WERI-Rb-1 (cell line): ENCODE results near the gene IL22.

Source experiments
- DNase-seq: peaks from one replicate; pipeline ENCODE4 v3.0.0-alpha.2; 2020
- H3K27ac ChIP-seq: fragments of 250-450 bp; sonication (Bioruptor Pico); 2 replicates; pipeline ENCODE4 v1.5.1; 2020; ENCODE audit warnings: mild to moderate bottlenecking, moderate library complexity
- H3K27me3 ChIP-seq: fragments of 250-450 bp; sonication (Bioruptor Pico); 2 replicates; pipeline ENCODE4 v1.5.1; 2021; ENCODE audit warnings: mild to moderate bottlenecking, low read depth, moderate library complexity; ENCODE audit not compliant: insufficient read depth, severe bottlenecking
- H3K36me3 ChIP-seq: fragments of 250-450 bp; sonication (Bioruptor Pico); 2 replicates; pipeline ENCODE4 v1.5.1; 2020; ENCODE audit warnings: mild to moderate bottlenecking, moderate library complexity
- H3K4me3 ChIP-seq: 2 replicates; pipeline ENCODE4 v1.5.1; 2011; ENCODE audit warnings: low read depth, mild to moderate bottlenecking, control low read depth, low read length
- H3K9me3 ChIP-seq: fragments of 250-450 bp; sonication (Bioruptor Pico); 2 replicates; pipeline ENCODE4 v1.5.1; 2021; ENCODE audit warnings: mild to moderate bottlenecking, moderate library complexity; ENCODE audit not compliant: severe bottlenecking
- TF ChIP-seq, protein P1 (sequence below): IDR thresholded peaks from 2 replicates; pipeline ENCODE4 v1.5.1; 2011; ENCODE audit warnings: low read depth, mild to moderate bottlenecking, control low read depth, inconsistent platforms, low read length

Gene IL22

GRCh38 chr12:68250454-68250853, 3.0 kb downstream of the IL22 start:
- no peak overlapping the region for H3K4me3 ChIP-seq
- no peaks in the 10 kb centered on the region for H3K36me3 ChIP-seq
- H3K27me3 ChIP-seq = no peaks in the 10 kb centered on the region
- no peak overlapping the region for H3K27ac ChIP-seq
- DNase-seq = no peak
- TF ChIP-seq, protein P1, sequence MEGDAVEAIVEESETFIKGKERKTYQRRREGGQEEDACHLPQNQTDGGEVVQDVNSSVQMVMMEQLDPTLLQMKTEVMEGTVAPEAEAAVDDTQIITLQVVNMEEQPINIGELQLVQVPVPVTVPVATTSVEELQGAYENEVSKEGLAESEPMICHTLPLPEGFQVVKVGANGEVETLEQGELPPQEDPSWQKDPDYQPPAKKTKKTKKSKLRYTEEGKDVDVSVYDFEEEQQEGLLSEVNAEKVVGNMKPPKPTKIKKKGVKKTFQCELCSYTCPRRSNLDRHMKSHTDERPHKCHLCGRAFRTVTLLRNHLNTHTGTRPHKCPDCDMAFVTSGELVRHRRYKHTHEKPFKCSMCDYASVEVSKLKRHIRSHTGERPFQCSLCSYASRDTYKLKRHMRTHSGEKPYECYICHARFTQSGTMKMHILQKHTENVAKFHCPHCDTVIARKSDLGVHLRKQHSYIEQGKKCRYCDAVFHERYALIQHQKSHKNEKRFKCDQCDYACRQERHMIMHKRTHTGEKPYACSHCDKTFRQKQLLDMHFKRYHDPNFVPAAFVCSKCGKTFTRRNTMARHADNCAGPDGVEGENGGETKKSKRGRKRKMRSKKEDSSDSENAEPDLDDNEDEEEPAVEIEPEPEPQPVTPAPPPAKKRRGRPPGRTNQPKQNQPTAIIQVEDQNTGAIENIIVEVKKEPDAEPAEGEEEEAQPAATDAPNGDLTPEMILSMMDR = no peak
- H3K9me3 ChIP-seq = no peaks in the 10 kb centered on the region

GRCh38 chr12:68247785-68248184, 5.6 kb downstream of the IL22 start:
- Histone ChIP-seq H3K36me3 (no peaks in the 10 kb centered on the region), H3K9me3 (no peaks in the 10 kb centered on the region), H3K4me3 (no peak overlapping the region), H3K27me3 (no peaks in the 10 kb centered on the region), H3K27ac (no peak overlapping the region)
- TF ChIP-seq, protein P1 = no peak
- DNase-seq = no peak

DNA sequence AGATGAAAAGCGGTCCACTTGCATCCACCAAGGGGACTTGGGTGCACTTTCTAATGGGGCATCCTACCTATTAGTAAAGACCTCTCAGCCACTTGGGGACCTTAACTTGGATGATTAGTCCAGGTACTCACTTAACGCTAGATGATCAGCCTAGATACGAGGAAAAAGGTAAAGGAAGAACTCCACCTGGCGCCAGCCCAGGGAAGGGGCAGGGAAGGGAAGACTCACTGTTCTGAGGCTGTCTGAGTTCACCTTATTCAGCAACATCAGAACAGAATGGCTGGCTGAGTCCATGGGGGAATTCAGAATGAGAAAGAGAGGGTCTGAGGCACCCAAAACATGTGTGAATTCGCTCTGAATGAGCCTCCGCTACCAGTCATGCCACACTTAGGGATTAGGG, 7.1 kb downstream of the IL22 start:
- Histone ChIP-seq H3K36me3 (no peaks in the 10 kb centered on the region), H3K9me3 (no peaks in the 10 kb centered on the region), H3K4me3 (peak overlapping the region; percentile 40; the same call in 1 of the 2 replicates), H3K27me3 (no peaks in the 10 kb centered on the region), H3K27ac (peak overlapping the region; percentile 85)
- TF ChIP-seq, protein P1 = no peak
- no peak for DNase-seq

DNA sequence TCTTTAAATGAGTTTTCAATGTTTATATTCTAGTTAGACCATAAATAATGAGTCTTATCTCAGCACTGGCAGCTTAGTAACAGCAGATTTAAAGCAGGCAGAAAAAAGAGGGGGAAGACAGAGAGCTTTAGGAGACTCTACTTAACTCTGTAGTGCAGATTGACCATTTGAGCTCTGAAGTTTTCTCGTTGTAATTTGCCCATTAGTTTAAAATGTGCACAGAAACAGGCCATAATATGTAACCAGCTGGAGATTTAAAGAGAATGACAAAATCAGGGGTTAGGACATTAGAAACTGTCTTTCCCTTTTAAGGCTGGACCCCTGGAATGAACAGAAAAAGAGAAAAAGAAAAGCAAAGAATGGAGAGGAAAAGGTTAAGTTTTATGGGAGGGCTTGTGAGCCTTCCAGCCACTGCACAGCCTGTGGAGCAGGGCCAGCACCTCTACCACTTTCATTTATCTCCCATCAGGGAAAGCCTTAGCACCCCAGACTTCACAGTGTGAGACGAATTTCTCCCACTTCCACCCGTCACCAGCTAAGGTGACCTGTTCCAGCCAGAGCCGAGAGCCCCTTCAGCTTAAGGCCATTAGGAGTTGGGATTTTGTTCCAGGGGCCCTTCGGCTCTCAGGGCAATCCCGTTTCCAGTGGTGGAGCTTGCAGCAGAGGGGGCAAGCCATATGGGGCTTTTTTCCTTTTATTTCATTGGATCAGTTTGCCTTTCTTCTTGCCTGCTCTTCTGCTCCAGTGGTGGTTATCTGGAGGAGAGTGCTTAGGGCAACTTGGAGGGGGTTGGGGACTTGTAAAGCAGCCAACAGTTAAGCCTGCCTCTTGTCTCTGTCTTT, 8.0 kb downstream of the IL22 start:
- no peaks in the 10 kb centered on the region for H3K36me3 ChIP-seq
- peak overlapping the region; percentile 85 for H3K27ac ChIP-seq
- TF ChIP-seq, protein P1 = no peak
- H3K27me3 ChIP-seq = no peaks in the 10 kb centered on the region
- DNase-seq = peak; percentile 65
- peak overlapping the region; percentile 40 for H3K4me3 ChIP-seq
- no peaks in the 10 kb centered on the region for H3K9me3 ChIP-seq

DNA sequence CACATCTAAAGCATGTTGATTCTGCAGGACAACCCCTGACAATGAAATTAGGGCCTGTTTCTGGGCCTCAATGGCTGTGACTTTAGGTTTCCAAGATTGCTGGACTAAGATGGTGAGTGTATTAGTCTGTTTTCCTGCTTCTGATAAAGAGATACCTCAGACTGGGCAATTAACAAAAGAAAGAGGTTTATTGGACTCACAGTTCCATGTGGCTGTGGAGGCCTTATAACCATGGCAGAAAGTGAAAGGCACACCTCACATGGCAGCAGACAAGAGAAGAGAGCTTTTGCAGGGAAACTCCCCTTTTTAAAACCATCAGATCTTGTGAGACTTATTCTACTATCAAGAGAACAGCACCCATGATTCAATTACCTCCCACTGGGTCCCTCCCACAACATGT, 10.6 kb downstream of the IL22 start:
- Histone ChIP-seq H3K4me3 (no peak overlapping the region), H3K27ac (no peak overlapping the region), H3K9me3 (no peaks in the 10 kb centered on the region), H3K27me3 (no peaks in the 10 kb centered on the region), H3K36me3 (no peaks in the 10 kb centered on the region)
- TF ChIP-seq, protein P1 = no peak
- DNase-seq = no peak

GRCh38 chr12:68240975-68241374, 12.4 kb downstream of the IL22 start:
- TF ChIP-seq, protein P1 = no peak
- H3K9me3 ChIP-seq = no peaks in the 10 kb centered on the region
- no peak overlapping the region for H3K4me3 ChIP-seq
- no peak for DNase-seq
- H3K36me3 ChIP-seq = no peaks in the 10 kb centered on the region
- no peaks in the 10 kb centered on the region for H3K27me3 ChIP-seq
- no peak overlapping the region for H3K27ac ChIP-seq
